GM19372 (cell line): Measurements from ENCODE around the gene DNM2.
A peak's percentile ranks its signal among the peaks of the same experiment; 100 is the strongest.
"Not testable (repeated sequence)": the region's sequence is repeated elsewhere in the genome, so short reads cannot be mapped to it uniquely, and the experiment has no call there.

Experiments used
- ATAC-seq: cut with Tn5 transposase; IDR thresholded peaks from one replicate; pipeline ENCODE4 v1.9.1; 2021; ENCODE audit warnings: mild to moderate bottlenecking, low read depth, moderate library complexity; ENCODE audit not compliant: unreplicated experiment

Gene DNM2

GRCh38 chr19:10855879-10856522 lies 138.1 kb downstream of the DNM2 start:
- ATAC-seq: no peak

- ATAC-seq: not testable (repeated sequence)
These were observed 139.0 kb downstream of the DNM2 start for GRCh38 chr19:10856899-10857298.

GRCh38 chr19:10858204-10858828 lies 140.4 kb downstream of the DNM2 start:
- no peak for ATAC-seq

- ATAC-seq: no peak
These were observed 143.3 kb downstream of the DNM2 start for GRCh38 chr19:10861103-10861651.

- ATAC-seq: no peak
These were observed 144.8 kb downstream of the DNM2 start for GRCh38 chr19:10862561-10863106.

GRCh38 chr19:10863107-10863717 lies 145.3 kb downstream of the DNM2 start:
- no peak for ATAC-seq

- no peak for ATAC-seq
These were observed 146.6 kb downstream of the DNM2 start for GRCh38 chr19:10864538-10864899.

- no peak for ATAC-seq
These were observed 148.6 kb downstream of the DNM2 start for GRCh38 chr19:10866495-10866894.

- ATAC-seq: no peak
These were observed 151.1 kb downstream of the DNM2 start for GRCh38 chr19:10868872-10869547.

GRCh38 chr19:10869872-10870311 lies 152.0 kb downstream of the DNM2 start:
- not testable (repeated sequence) for ATAC-seq

GRCh38 chr19:10870501-10870954 lies 152.6 kb downstream of the DNM2 start:
- ATAC-seq: no peak

- peak; percentile 82 for ATAC-seq
These were observed 153.2 kb downstream of the DNM2 start, which contains the start of gene CARM1 for GRCh38 chr19:10870955-10871603. Gene CARM1 (plus strand): TSS chr19:10871553. CDS start chr19:10871703, 150 bp downstream.

GRCh38 chr19:10871711-10872545 lies 154.0 kb downstream of the DNM2 start:
- peak; percentile 9 for ATAC-seq

- no peak for ATAC-seq
These were observed 154.7 kb downstream of the DNM2 start for GRCh38 chr19:10872546-10873107.

GRCh38 chr19:10874024-10874423 lies 156.1 kb downstream of the DNM2 start:
- ATAC-seq: no peak

- ATAC-seq: no peak
These were observed 158.8 kb downstream of the DNM2 start for GRCh38 chr19:10876459-10877240.

GRCh38 chr19:10877608-10878007 lies 159.7 kb downstream of the DNM2 start:
- not testable (repeated sequence) for ATAC-seq

GRCh38 chr19:10878253-10878652 lies 160.4 kb downstream of the DNM2 start:
- no peak for ATAC-seq
